Measurements from ENCODE around the gene LTBP2.
A peak's percentile ranks its signal among the peaks of the same experiment; 100 is the strongest.

Gene LTBP2

GRCh38 chr14:74612350-74613021 is 449 bp upstream of the LTBP2 start:
- peak; percentile 60 to 87 (median 65) for DNase-seq (ENCODE audit: low read depth in 3 of 3)

GRCh38 chr14:74610866-74611649 is 979 bp downstream of the LTBP2 start:
- no peak for DNase-seq (ENCODE audit: low read depth in 3 of 3)

- DNase-seq (ENCODE audit: low read depth in 3 of 3), result no peak
These were observed 1.7 kb downstream of the LTBP2 start for GRCh38 chr14:74610199-74610865.

GRCh38 chr14:74609721-74610120 is 2.3 kb downstream of the LTBP2 start:
- DNase-seq (ENCODE audit: low read depth in 3 of 3), result no peak

- DNase-seq (ENCODE audit: low read depth in 3 of 3), result peak; percentile 72 to 81 (median 74)
These were observed 3.0 kb downstream of the LTBP2 start for GRCh38 chr14:74608959-74609611.

GRCh38 chr14:74606727-74607126 is 5.3 kb downstream of the LTBP2 start:
- no peak for DNase-seq (ENCODE audit: low read depth in 3 of 3)

GRCh38 chr14:74605531-74606223 is 6.4 kb downstream of the LTBP2 start:
- DNase-seq (ENCODE audit: low read depth in 3 of 3), result no peak

- no peak for DNase-seq (ENCODE audit: low read depth in 3 of 3)
These were observed 7.1 kb downstream of the LTBP2 start for GRCh38 chr14:74604911-74605310.

- no peak for DNase-seq (ENCODE audit: low read depth in 3 of 3)
These were observed 7.9 kb downstream of the LTBP2 start for GRCh38 chr14:74604157-74604556.

- DNase-seq (ENCODE audit: low read depth in 3 of 3), result no peak
These were observed 10.1 kb downstream of the LTBP2 start for GRCh38 chr14:74601982-74602381.

- no peak for DNase-seq (ENCODE audit: low read depth in 3 of 3)
These were observed 12.1 kb downstream of the LTBP2 start for GRCh38 chr14:74599946-74600345.

- no peak for DNase-seq (ENCODE audit: low read depth in 3 of 3)
These were observed 12.7 kb downstream of the LTBP2 start for GRCh38 chr14:74599321-74599761.

GRCh38 chr14:74596741-74597450 is 15.1 kb downstream of the LTBP2 start:
- no peak for DNase-seq (ENCODE audit: low read depth in 3 of 3)

GRCh38 chr14:74595006-74595735 is 16.9 kb downstream of the LTBP2 start:
- DNase-seq (ENCODE audit: low read depth in 3 of 3), result no peak

GRCh38 chr14:74594606-74595005 is 17.4 kb downstream of the LTBP2 start:
- DNase-seq (ENCODE audit: low read depth in 3 of 3), result no peak

GRCh38 chr14:74594029-74594428 is 18.0 kb downstream of the LTBP2 start:
- no peak for DNase-seq (ENCODE audit: low read depth in 3 of 3)

GRCh38 chr14:74593241-74593953 is 18.6 kb downstream of the LTBP2 start:
- no peak for DNase-seq (ENCODE audit: low read depth in 3 of 3)

- DNase-seq (ENCODE audit: low read depth in 3 of 3), result no peak
These were observed 19.4 kb downstream of the LTBP2 start for GRCh38 chr14:74592476-74593201.

GRCh38 chr14:74591899-74592298 is 20.1 kb downstream of the LTBP2 start:
- DNase-seq (ENCODE audit: low read depth in 3 of 3), result no peak
